Glutamatergic neuron (in vitro differentiated cells): ENCODE data around the gene ABCA1. TPM values are rescaled to one million over a fixed set of nuclear protein-coding genes. Genes with fewer than 3 reads are reported as not detected.
"Not testable (repeated sequence)": the region's sequence is repeated elsewhere in the genome, so short reads cannot be mapped to it uniquely, and the experiment has no call there.

Experiments
- DNase-seq: peaks from one replicate; pipeline ENCODE4 v3.0.0; 2022
- H3K27ac Mint-ChIP-seq: one replicate; pipeline ENCODE4 v1.8.0; 2020; ENCODE audit warnings: mild to moderate bottlenecking, mixed read lengths, inconsistent platforms; ENCODE audit not compliant: unreplicated experiment
- H3K27me3 Mint-ChIP-seq: one replicate; pipeline ENCODE4 v1.8.0; 2020; ENCODE audit warnings: mild to moderate bottlenecking, moderate library complexity, mixed read lengths, inconsistent platforms; ENCODE audit not compliant: unreplicated experiment
- H3K36me3 Mint-ChIP-seq: one replicate; pipeline ENCODE4 v1.8.0; 2020; ENCODE audit warnings: mild to moderate bottlenecking, mixed read lengths, inconsistent platforms; ENCODE audit not compliant: unreplicated experiment
- H3K4me1 Mint-ChIP-seq: one replicate; pipeline ENCODE4 v1.8.0; 2020; ENCODE audit warnings: mild to moderate bottlenecking, low read depth, mixed read lengths, inconsistent platforms; ENCODE audit not compliant: unreplicated experiment
- H3K4me3 Mint-ChIP-seq: one replicate; pipeline ENCODE4 v1.8.0; 2020; ENCODE audit warnings: mild to moderate bottlenecking, mixed read lengths, inconsistent platforms; ENCODE audit not compliant: unreplicated experiment
- H3K9me3 Mint-ChIP-seq: one replicate; pipeline ENCODE4 v1.8.0; 2020; ENCODE audit warnings: mild to moderate bottlenecking, moderate library complexity, mixed read lengths, inconsistent platforms; ENCODE audit not compliant: unreplicated experiment
- CTCF ChIP-seq: fragments of 200-600 bp; sonication (generic); IDR thresholded peaks from one replicate; pipeline ENCODE4 v1.5.0; 2021; ENCODE audit not compliant: partially characterized antibody, unreplicated experiment
- total RNA-seq: library from RNA; stranded (reverse); fragmentation: NEBNext Ultra II Directional; extraction: Animal tissue kit (Norgen Biotek cat#: 25700); gene quantifications from one replicate; pipeline ENCODE4 v1.2.1, GENCODE V29; 2021; ENCODE audit not compliant: unreplicated experiment

ABCA1 gene
- total RNA-seq, 1 donor from 2014 or later = 146 TPM

GRCh38 chr9:104923289-104923688 lies 4.7 kb downstream of the ABCA1 start:
- Mint-ChIP-seq H3K9me3 (peaks cover 20% of the 10 kb centered on the region), H3K4me1 (peaks cover 23% of the 10 kb centered on the region), H3K27ac (no peak overlapping the region), H3K4me3 (peak overlapping the region; percentile 73), H3K36me3 (no peaks in the 10 kb centered on the region), H3K27me3 (peaks cover 5% of the 10 kb centered on the region)
- TF ChIP-seq CTCF = no peak
- DNase-seq = no peak

GRCh38 chr9:104922748-104923147 lies 5.2 kb downstream of the ABCA1 start:
- not testable (repeated sequence) for H3K27ac Mint-ChIP-seq, H3K36me3 Mint-ChIP-seq, DNase-seq, H3K27me3 Mint-ChIP-seq
- H3K9me3 Mint-ChIP-seq = peaks cover 17% of the 10 kb centered on the region
- peaks cover 25% of the 10 kb centered on the region for H3K4me1 Mint-ChIP-seq
- peak overlapping the region; percentile 73 for H3K4me3 Mint-ChIP-seq

GRCh38 chr9:104921067-104921741 lies 6.8 kb downstream of the ABCA1 start:
- H3K36me3 Mint-ChIP-seq = no peaks in the 10 kb centered on the region
- peaks cover 7% of the 10 kb centered on the region for H3K9me3 Mint-ChIP-seq
- peaks cover 31% of the 10 kb centered on the region for H3K4me1 Mint-ChIP-seq
- no peak for DNase-seq
- no peaks in the 10 kb centered on the region for H3K27me3 Mint-ChIP-seq
- peak overlapping the region; percentile 67 for H3K4me3 Mint-ChIP-seq
- no peak overlapping the region for H3K27ac Mint-ChIP-seq
- no peak for TF ChIP-seq CTCF

- Mint-ChIP-seq H3K36me3 (no peaks in the 10 kb centered on the region), H3K4me3 (peak overlapping the region; percentile 76), H3K4me1 (peaks cover 48% of the 10 kb centered on the region), H3K9me3 (peaks cover 9% of the 10 kb centered on the region), H3K27ac (peak overlapping the region; percentile 80), H3K27me3 (peaks cover 3% of the 10 kb centered on the region)
- no peak for TF ChIP-seq CTCF
- peak; percentile 53 for DNase-seq
These were observed 12.2 kb downstream of the ABCA1 start for GRCh38 chr9:104915753-104916152.

GRCh38 chr9:104915049-104915448 lies 12.9 kb downstream of the ABCA1 start:
- H3K27me3 Mint-ChIP-seq = peaks cover 3% of the 10 kb centered on the region
- DNase-seq = no peak
- H3K36me3 Mint-ChIP-seq = no peaks in the 10 kb centered on the region
- peaks cover 9% of the 10 kb centered on the region for H3K9me3 Mint-ChIP-seq
- peak overlapping the region; percentile 80 for H3K27ac Mint-ChIP-seq
- TF ChIP-seq CTCF = no peak
- H3K4me3 Mint-ChIP-seq = peak overlapping the region; percentile 76
- peaks cover 52% of the 10 kb centered on the region for H3K4me1 Mint-ChIP-seq
